Umbilical cord (tissue), 2 donors: ENCODE data around the gene RPS26. TPM values are rescaled to one million over a fixed set of nuclear protein-coding genes. Genes with fewer than 3 reads are reported as not detected.
"Not testable (repeated sequence)": the region's sequence is repeated elsewhere in the genome, so short reads cannot be mapped to it uniquely, and the experiment has no call there.

Experiments used
- DNase-seq: peaks from one replicate; pipeline ENCODE4 v3.0.0-alpha.2; 2015; ENCODE audit warnings: low spot score
- total RNA-seq: library from RNA; depleted of rRNA; stranded (reverse); fragments of >200 nt; gene quantifications from one replicate; pipeline ENCODE4 v1.2.3, GENCODE V29; 2014; ENCODE audit warnings: low replicate concordance; ENCODE audit not compliant: insufficient read depth

Gene RPS26
- total RNA-seq = 76.8 TPM

GRCh38 chr12:56041552-56042429 is at the start of gene RPS26:
RPS26 (plus strand) TSS chr12:56041918; CDS start chr12:56042167, 249 bp downstream.
- DNase-seq = peak; percentile 100

DNA sequence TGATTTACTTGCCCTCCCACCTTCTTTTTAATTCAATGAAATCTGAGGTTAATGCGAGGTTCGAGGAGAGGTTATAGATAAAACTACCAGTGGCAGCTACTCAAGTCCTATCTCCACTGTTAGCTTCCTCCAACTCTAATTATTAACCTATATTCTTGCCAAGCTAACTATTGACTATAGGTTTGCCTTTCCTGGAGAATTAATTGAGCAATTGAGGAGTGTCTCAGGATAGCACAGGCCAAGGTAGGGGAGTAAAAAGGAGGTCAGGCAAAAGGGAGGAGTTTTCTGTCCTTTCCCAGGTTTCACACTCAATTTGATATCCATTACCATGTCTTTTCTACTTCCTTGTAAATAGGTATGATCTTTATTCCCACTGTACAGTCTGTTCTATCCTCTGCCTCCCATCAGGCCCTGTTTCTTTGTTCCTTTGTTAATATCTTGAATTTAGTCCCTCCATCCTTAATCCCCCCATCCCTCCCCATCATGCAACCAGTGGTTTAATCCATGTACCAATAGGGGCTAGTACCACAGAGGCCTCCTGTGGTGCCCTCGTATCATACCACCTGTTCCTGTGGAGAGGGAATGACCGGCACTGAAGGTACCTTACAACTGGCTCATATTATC is 48.4 kb upstream of the RPS26 start:
- DNase-seq = no peak

DNA sequence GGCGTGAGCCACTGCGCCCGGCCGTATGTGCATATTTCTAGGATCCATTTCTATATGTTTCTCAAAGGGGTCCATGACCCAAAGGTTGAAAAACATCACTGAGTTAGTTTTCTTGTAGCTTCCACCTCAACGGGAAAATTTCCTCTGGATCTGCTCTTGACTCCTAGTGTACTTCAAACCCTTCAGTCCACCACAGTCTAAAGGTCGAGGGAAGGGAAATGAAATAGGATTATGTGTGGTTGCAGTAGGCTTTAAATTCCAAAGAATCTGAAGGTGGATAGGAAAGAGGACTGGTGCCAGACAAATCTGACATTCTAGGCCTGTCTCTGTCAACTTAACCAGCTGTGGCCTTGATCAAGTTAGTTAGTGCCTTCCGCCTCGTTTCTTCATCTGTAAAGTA is 46.4 kb upstream of the RPS26 start:
- DNase-seq = no peak

- peak; percentile 77 for DNase-seq
Measured at GRCh38 chr12:55996201-55996714, 45.5 kb upstream of the RPS26 start.

- peak; percentile 99 for DNase-seq
Measured at GRCh38 chr12:55996715-55997534, 44.8 kb upstream of the RPS26 start, which contains the start of gene SUOX. SUOX (plus strand) TSS chr12:55997276; CDS start chr12:56002222, 4,946 bp downstream.

DNA sequence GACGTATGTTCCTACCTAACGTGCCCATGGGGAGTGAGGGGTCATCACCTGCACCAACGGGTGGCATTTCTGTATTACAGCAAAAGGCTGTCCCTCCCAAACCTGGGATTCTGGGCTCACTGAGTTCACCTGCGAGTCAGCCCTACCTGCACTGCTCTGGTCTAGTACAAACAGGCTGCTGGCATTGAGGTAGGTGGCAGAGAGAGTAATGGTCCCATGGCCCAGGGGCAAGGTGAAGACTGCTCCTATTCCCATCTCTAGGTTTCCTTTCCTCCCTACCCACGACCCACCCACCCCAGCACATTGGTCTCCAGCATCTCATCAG is 44.2 kb upstream of the RPS26 start:
- DNase-seq = no peak

GRCh38 chr12:55999522-55999921 is 42.2 kb upstream of the RPS26 start:
- DNase-seq = not testable (repeated sequence)

- DNase-seq = not testable (repeated sequence)
Measured at GRCh38 chr12:55999999-56000540, 41.6 kb upstream of the RPS26 start.

DNA sequence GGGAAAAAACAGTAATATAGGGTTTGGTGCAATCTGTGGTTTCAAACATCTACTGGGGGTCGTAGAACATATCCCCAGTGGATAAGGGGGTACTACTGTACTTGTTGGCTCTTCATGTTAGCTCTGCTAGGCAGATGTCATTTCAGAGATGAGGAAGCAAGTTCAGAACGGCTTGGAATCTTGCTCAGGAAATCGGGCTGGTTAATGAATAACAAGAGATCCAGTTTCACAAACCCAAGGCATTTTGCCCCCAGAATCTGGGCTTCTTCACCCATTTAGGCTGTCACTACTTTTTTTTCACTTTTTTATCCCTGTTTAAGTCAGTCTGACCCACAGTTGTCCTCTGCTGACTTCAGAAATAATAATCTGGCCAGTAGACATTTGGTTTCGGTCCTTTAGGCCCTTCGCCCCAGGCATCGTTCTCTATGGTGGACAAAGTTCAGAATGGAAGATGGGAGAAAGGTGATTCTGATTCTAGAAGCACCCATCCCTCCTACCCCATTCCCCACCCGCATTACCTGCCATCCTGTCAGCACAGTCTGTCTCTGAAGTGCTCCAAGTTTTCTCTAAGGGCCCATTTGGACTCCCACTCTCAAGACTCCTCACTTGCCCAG is 40.1 kb upstream of the RPS26 start:
- DNase-seq = no peak

DNA sequence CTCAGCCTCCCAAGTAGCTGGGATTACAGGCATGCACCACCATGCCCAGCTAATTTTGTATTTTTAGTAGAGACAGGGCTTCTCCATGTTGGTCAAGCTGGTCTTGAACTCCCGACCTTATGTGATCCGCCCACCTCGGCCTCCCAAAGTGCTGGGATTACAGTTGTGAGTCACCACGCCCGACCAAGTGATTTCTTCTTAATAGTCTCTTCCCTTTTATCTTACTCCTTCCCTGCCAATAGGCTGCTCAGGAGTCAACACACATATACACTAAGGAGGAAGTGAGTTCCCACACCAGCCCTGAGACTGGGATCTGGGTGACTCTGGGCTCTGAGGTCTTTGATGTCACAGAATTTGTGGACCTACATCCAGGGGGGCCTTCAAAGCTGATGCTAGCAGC is 38.3 kb upstream of the RPS26 start:
- DNase-seq = not testable (repeated sequence)

DNA sequence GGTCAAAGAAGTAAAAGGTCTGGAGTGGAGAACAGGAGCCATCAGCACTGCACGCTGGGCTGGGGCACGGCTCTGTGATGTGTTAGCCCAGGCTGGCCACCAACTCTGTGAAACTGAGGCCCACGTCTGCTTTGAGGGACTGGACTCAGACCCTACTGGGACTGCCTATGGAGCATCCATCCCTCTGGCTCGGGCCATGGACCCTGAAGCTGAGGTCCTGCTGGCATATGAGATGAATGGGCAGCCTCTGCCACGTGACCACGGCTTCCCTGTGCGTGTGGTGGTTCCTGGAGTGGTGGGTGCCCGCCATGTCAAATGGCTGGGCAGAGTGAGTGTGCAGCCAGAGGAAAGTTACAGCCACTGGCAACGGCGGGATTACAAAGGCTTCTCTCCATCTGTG is 37.5 kb upstream of the RPS26 start:
- DNase-seq = no peak

DNA sequence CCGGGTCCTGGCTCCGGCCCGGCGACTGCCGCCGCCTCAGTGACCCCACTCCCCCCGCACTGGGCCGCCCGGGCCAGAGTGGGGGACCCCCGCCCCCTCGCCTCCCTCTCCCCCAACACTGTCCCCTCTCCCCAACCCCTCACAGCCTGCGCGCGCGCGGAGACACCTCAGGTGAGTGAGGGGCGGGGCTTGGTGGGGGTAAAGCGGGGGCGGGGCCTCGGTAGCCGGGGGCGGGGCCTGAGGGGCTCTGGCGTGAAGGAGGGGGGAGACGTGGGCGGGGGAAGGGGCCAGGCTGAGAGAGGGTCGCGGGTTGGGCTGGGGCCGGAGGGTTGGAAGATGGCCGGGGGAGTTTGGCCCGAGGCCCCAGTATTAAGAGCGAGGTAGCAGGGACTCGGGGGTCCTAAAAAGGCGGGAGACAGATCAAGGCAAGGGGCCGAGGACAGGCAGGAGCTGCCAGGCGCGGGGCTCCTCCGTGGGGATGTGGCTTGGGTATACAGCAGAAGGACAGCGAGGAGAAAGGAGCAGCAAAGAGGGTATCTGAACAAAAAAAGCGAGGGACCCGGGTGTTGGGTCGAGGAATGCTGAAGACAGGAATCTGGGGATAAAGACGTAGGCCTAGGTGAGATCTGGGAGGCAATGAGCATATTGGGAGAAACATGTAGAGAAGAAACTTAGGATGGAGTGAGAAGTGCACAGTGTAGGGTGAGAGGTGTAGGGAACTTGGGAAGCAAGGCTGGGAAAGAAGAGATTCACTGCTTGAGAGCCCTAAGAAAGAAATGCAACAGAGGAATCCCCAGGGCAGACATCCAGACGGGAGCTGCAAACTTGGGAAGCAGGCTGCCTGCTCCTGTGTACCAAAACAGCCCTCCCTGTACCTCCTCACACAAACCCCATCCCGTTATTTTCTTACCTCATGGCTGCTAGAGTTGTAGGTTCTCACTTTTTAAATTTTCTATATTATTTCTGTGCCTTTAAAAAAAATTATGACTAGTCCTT is 33.9 kb upstream of the RPS26 start:
- peak; percentile 59 for DNase-seq

GRCh38 chr12:56010111-56010570 is 31.6 kb upstream of the RPS26 start:
- no peak for DNase-seq

DNA sequence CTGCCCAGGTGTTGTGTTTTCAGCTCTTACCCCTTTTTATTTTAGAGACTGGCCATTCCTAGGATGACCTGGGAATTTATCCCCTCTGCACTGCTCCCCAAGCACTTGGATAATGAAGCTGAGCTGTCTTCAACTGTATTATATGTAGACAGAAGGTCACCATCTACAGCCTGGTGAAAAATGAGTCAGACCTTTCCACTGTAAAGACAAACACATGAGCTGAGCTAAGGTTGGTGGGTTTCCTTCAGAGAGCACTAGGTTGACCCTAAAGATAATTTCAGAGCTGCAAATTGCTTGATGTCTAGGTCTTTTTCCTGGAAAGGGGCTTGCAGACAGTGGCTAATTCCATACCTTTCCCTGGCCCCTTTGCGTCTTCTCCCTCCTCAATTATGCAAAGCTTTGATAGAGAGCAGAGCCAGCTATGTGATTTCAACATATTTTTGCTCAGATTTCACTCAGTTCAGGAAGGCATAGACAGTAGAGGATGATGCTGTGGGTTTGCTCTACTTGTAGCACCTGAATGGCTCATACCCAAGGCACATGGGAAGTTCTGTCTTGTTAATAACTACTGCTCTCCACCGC is 30.1 kb upstream of the RPS26 start:
- peak; percentile 61 for DNase-seq

DNA sequence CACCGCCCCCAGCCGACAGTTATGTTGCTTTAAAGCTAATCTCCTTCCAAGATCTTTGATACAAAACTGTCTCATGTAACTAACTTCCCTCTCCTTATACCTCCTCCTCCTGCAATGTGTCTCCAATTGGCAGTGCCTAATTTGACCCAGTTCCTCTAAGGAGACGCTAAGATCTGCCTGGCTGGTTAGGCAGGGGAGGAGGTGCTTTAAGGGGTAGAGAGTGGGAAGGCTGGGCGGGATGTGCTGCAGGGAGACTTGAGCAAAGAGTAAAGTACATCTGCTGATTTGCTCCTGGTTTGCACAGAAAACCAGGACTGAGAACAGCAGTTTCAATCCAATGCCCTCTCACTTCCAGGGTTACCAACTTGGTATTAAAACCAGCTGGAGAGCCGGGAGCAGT is 28.2 kb upstream of the RPS26 start:
- DNase-seq = peak; percentile 44

DNA sequence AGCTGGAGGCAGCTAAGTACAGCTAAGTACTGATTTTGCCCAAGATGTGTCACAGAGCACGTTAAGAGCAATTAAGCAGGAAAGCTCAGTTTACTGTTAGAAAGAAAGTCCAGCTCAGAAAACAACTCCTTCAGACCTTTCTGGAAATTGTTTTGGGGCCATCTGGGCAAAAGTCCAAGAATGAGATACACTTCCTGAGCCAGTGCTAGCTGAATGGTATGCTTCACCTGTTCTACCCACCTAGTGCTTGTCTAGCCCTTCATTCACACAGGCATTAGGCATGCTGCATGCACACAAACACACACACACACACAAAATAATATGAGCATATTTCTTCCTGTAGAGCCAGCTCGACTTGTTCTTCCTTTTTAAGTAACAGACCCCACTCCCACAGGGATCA is 27.5 kb upstream of the RPS26 start:
- DNase-seq = peak; percentile 45

GRCh38 chr12:56017181-56017580 is 24.5 kb upstream of the RPS26 start:
- no peak for DNase-seq

- DNase-seq = no peak
Measured at GRCh38 chr12:56018356-56018755, 23.4 kb upstream of the RPS26 start.

DNA sequence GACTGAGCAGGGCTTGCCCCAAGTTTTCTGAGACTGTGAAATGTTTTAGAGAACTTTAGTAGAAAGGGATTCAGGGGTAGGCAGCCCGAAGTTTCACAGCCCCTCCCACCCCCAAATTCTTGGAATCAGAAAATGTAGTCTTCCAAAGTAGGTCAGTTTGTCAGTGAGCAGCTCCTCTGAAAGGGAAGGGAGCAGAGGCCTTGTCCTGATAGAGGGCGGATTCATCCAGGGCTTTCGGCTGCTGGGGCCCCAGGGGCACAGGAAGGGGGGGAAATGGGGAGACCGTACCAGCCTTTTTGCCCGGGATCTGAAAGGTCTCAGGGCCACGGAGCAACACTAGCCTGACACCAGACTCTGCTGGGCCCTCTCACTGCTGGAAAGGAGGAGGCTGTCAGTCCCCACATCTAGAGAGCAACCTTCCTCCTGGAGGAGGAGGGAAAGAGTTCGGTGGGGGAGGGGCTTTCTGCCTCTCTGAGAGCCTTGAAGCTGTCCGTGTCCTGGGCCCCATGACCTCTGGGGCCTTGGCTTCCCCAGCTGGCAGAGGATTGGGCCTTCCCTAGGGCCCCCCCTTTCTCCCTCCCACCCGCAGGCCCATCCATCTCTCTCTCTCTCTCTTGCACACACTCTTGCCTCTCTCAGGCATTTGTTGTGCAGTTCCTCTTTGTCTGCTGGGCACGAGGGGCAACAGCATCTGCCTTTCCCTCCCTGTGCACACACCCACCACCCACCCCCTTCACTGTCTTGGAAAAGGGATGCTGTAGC is 21.1 kb upstream of the RPS26 start, which contains the start of gene IKZF4:
IKZF4 (plus strand) TSS at position 621 of the 762 bp plus-strand sequence. CDS start 451 bp downstream, outside the sequence.
- DNase-seq = peak; percentile 97
